HL-60/S4 treated with retinoic acid at 250 ng/mL for 4 days and 3 days (cell line): ENCODE results near the gene PLEKHA6.

Experiments
- in situ Hi-C: fragments of 300-500 bp; cut with MboI; formaldehyde crosslinking; loops from 2 replicates; pipeline ENCODE4 v1.7.0; 2022; ENCODE audit warnings: low sequenced_read_pairs

The PLEKHA6 gene

DNA sequence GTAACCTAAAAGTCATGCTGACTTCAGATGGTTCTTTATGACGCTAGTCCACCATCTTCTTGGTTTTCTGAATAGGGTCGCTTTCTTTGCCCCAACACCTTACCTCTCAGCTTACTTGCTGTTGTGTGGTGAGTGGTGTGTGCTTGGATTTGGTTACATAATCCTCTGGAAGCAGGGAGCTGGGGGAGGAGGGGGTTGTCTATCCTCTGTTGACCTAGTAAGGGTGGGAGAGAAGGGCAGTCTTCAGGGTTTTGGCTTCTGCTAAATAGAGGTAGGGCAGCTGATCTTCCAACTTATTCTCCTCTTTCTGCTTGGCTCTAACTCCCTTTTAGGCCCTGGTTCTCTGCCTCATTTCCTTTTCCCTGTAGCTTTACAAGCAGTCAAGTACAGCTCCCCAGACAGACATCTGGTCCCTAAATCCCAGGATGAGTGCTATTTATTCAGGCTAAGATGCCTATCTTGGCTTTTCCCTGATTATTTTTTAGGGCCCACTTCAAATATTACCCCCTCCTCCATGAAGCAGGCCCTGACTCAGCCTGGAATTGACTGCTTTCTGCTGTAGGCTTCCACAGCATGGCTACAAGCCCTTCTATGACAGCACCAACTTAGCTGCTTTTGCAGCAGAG is 187.2 kb downstream of the PLEKHA6 start:
- in situ Hi-C loops, result loop anchor here (25.0 kb wide), 1 partner anchor 190 kb away; the partner anchor contains the start of gene PLEKHA6

DNA sequence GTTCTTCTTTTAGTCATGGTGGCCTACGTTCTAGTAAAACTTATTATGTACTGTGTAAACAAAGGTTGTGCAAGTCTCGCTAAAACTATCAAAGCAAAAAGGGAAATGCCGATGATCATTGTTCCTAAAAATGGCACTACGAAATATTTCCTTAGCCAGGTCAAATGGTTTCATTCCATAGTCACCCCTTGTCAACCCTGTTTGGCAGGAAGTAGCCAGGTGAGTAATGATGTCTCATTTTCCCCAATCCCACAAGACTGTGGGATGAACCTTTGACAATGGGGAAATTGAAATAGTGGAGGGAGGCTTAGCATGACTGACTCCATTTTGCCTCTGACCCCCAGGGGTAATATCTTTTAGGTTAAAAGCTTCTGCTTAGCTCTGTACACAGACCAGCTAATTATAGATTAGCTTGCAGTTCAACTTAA is 188.0 kb downstream of the PLEKHA6 start:
- in situ Hi-C loops, result loop anchor here (25.0 kb wide), 1 partner anchor 191 kb away; the partner anchor contains the start of gene PLEKHA6

DNA sequence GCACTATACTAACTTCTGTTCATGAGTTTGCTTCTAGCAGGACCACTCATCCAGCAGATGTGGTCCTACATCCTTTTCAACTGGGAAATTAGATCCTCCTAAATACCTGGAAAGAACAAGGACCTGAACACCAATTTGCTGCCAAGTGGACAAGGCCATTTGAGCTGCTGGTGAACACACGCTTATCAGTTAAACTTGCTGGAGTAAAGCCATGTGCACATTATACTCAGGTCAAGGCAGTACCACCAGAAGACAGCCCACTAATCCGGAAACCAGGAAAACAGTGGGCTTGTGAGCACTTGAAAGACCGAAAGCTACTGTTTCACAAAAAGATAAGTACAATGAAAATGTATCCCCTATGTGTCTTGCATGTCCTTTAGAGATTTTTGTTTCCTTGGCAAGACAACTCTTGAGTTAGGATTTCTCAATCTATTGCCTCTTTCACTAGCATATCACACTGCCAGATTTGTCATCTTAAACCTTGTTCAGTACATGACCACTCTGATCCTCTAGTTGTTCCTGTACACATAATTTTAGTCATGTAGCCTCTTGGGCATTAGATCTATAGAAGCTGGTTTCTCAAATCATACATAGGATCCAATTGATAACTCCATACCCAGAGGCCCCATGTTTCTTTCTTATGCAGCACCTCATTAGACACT is 189.1 kb downstream of the PLEKHA6 start:
- in situ Hi-C loops, result loop anchor here (25.0 kb wide), 1 partner anchor 192 kb away; the partner anchor contains the start of gene PLEKHA6

DNA sequence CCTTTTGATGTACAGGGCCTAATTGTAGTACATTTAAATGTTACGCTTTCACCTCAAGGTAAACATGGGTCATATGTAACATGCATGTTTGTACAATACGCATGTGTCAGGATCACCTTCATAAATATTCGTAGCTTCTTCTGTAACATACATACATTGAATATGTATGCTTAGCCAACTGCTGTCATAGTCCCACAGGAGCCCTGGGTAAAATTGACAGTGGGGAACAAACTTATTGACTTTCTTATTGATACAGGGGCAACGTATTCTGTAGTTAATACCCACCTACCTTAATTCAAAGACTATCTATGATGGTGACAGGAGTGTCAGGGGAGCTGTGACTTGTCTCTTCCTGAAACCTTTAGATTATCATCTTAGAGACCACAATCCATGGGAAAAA is 189.9 kb downstream of the PLEKHA6 start:
- in situ Hi-C loops, result loop anchor here (25.0 kb wide), 1 partner anchor 192 kb away; the partner anchor contains the start of gene PLEKHA6
